ENCODE data around the gene RTP1.

DNA sequence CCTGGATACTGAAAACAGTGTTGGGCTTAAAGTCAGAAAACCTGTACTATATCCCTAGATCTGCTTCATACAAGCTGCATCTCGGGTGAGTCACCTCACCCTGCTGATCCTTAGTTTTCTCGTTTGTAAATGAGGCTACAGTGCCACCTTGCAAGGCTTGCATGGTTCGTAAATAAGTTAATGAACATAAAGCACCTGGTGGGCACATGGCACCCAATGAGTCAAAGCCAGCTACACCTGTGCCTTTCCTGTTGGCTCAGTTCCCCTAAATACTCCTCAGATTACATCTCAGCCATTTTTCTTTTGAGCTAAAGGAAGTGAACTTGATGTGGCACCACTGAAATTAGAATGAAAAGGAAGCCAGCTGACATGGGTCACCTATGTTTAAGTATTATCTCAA, 26.5 kb downstream of the RTP1 start:
- TF ChIP-seq YY1 (IDR thresholded peaks at IDR 0.05; ENCODE audit: insufficient read depth, insufficient read length) (no peak), SUZ12 (IDR thresholded peaks at IDR 0.05; ENCODE audit: extremely low read depth, insufficient read depth, insufficient read length) (no peak), ZNF274 (IDR thresholded peaks at IDR 0.05; ENCODE audit: low read depth, low read length) (no peak)
